Activated CD8-positive, alpha-beta T cell treated with anti-CD3 and anti-CD28 coated beads, Interleukin-2, amount 10 ng/mL, durations not matched to agents 7 days and 5 days (primary cell): ENCODE data around the gene CDKN1A. TPM values are rescaled to one million over a fixed set of nuclear protein-coding genes. Genes with fewer than 3 reads are reported as not detected.
A peak's percentile ranks its signal among the peaks of the same experiment; 100 is the strongest.

ENCODE experiments used
- ATAC-seq: fragments of 150-1000 bp; cut with Tn5 transposase; one replicate; pipeline ENCODE4 v1.10.0; 2021; ENCODE audit warnings: moderate library complexity
- CTCF ChIA-PET: fragments of 350-600 bp; sonication (Branson Sonifier 250); formaldehyde crosslinking; loops from one replicate; lab custom pipeline; 2021; ENCODE audit warnings: antibody characterized with exemption; lab: Charles Lee
- POLR2A ChIA-PET: fragments of 350-600 bp; sonication (Branson Sonifier 250); formaldehyde crosslinking; loops from one replicate; lab custom pipeline; 2021; ENCODE audit warnings: antibody characterized with exemption; lab: Charles Lee
- DNase-seq: peaks from one replicate; pipeline ENCODE4 v3.0.0-alpha.2; 2020
- H3K27ac Mint-ChIP-seq: one replicate; pipeline ENCODE4 v1.8.0; 2021; ENCODE audit warnings: mild to moderate bottlenecking, mixed read lengths
- H3K27me3 Mint-ChIP-seq: one replicate; pipeline ENCODE4 v1.8.0; 2021; ENCODE audit warnings: low read depth, mixed read lengths
- H3K36me3 Mint-ChIP-seq: one replicate; pipeline ENCODE4 v1.8.0; 2021; ENCODE audit warnings: low read depth, mixed read lengths
- H3K4me1 Mint-ChIP-seq: one replicate; pipeline ENCODE4 v1.8.0; 2021; ENCODE audit warnings: low read depth, mixed read lengths
- H3K4me3 Mint-ChIP-seq: one replicate; pipeline ENCODE4 v1.8.0; 2021; ENCODE audit warnings: mild to moderate bottlenecking, mixed read lengths
- H3K9me3 Mint-ChIP-seq: one replicate; pipeline ENCODE4 v1.8.0; 2022; ENCODE audit warnings: mixed read lengths; ENCODE audit not compliant: insufficient read depth
- total RNA-seq, 2 experiments: library from RNA; stranded (reverse); gene quantifications; one replicate each; pipeline ENCODE4 v1.2.3, GENCODE V29; 2021

Gene CDKN1A
- total RNA-seq, 2 experiments from 2014 or later = 43.4 to 44.2 TPM

DNA sequence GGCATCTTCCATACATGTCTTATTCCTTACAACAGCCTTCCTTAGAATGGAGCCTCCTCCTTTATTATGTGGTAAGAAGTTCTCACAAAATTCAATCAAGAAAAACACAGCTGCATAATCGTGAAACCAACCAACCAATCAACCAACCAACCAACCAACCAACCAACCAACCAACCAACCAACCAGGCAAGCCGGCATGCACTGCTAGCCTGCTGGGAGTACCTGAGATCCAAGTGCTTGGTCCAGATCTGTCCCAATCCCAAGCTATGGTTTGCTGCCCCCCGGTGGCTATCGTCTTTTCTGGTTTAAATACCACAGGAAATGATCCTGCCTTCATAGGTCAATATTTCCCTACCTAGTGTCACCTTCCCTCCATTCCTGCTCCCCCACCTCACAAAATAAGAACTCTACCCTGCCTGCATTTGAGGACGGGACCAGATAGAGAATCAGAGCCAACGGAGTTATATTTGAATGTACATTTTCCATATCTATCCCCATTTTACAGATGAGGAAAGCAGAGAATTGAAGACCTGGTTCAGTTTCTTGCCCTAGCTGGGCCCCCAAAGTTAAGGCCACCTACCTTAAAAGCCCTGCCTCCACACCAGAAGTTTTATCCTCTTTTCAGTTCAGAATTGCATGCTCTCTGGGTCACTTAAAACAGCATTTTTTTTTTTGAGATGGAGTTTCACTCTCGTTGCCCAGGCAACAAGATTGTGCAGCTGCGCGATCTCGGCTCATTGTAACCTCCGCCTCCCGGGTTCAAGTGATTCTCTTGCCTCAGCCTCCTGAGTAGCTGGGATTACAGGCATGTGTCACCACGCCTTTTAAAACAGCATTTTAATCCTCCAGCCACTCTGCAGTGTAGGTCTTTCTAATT is 46.2 kb downstream of the CDKN1A start:
- Mint-ChIP-seq H3K4me1 (peaks cover 23% of the 10 kb centered on the region), H3K9me3 (no peaks in the 10 kb centered on the region), H3K4me3 (no peak overlapping the region), H3K27me3 (no peaks in the 10 kb centered on the region), H3K27ac (peak overlapping the region; percentile 48), H3K36me3 (no peaks in the 10 kb centered on the region)
- DNase-seq (peak; percentile 73), ATAC-seq (no peak)
- POLR2A ChIA-PET = no interaction called here
- CTCF ChIA-PET = interaction anchor here (0.7 to 2.4 kb wide), 17 partner anchors 8 to 301 kb away, joined by 3 to 10 read pairs (median 4); no protein-coding TSS in a partner anchor

DNA sequence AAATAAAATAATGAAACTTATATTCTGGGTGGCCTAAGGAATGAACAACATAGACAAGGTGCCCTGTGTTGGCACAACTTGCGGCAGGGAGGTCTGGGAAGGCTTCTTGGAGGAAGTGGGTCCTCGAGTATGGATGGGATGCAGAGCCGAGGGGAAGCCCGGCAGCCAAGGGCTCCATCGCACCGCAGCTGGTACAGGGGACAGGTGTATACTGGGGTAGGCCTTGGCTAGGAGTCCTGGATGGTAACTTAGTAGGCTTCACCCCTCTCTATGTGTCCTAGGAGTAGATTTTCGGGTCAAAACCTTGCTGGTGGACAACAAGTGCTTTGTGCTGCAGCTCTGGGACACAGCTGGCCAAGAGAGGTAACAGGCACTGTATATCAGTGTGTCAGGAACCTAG is 47.1 kb downstream of the CDKN1A start:
- DNase-seq (no peak), ATAC-seq (no peak)
- Mint-ChIP-seq H3K36me3 (no peaks in the 10 kb centered on the region), H3K27me3 (no peaks in the 10 kb centered on the region), H3K27ac (peak overlapping the region; percentile 72), H3K4me1 (peaks cover 23% of the 10 kb centered on the region), H3K4me3 (no peak overlapping the region), H3K9me3 (no peaks in the 10 kb centered on the region)
- POLR2A ChIA-PET = no interaction called here
- CTCF ChIA-PET = interaction anchor here (1.7 to 2.4 kb wide), 4 partner anchors 22 to 110 kb away, joined by 3 to 11 read pairs (median 6); no protein-coding TSS in a partner anchor

DNA sequence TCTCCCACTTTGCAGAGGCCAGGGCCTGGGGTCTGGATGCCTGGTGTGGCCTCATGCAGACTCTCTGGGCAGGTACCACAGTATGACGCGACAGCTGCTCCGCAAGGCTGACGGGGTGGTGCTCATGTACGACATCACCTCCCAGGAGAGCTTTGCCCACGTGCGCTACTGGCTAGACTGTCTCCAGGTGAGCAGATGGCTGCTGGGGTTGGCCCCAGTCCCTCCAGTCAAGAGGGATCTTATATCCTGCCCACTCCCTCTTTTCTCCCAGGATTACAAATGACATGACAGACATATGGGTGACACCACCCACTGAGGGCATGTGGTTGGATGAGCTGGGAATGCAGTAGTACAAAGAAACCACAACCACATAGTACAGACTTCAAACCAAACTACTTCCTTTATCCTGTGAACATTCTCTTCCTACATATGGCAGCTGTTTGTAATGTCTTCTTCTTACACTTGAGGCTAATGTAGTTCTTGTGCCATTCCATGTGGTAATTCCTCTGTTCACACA is 49.0 kb downstream of the CDKN1A start:
- peak; percentile 38 for ATAC-seq
- Mint-ChIP-seq H3K27me3 (peaks cover 3% of the 10 kb centered on the region), H3K36me3 (no peaks in the 10 kb centered on the region), H3K4me3 (no peak overlapping the region), H3K27ac (no peak overlapping the region), H3K9me3 (no peaks in the 10 kb centered on the region), H3K4me1 (peaks cover 23% of the 10 kb centered on the region)
- CTCF ChIA-PET = interaction anchor here (1.7 to 2.3 kb wide), 2 partner anchors 28 to 112 kb away, joined by 3 to 11 read pairs; no protein-coding TSS in a partner anchor
- POLR2A ChIA-PET = no interaction called here
- DNase-seq = peak; percentile 35

DNA sequence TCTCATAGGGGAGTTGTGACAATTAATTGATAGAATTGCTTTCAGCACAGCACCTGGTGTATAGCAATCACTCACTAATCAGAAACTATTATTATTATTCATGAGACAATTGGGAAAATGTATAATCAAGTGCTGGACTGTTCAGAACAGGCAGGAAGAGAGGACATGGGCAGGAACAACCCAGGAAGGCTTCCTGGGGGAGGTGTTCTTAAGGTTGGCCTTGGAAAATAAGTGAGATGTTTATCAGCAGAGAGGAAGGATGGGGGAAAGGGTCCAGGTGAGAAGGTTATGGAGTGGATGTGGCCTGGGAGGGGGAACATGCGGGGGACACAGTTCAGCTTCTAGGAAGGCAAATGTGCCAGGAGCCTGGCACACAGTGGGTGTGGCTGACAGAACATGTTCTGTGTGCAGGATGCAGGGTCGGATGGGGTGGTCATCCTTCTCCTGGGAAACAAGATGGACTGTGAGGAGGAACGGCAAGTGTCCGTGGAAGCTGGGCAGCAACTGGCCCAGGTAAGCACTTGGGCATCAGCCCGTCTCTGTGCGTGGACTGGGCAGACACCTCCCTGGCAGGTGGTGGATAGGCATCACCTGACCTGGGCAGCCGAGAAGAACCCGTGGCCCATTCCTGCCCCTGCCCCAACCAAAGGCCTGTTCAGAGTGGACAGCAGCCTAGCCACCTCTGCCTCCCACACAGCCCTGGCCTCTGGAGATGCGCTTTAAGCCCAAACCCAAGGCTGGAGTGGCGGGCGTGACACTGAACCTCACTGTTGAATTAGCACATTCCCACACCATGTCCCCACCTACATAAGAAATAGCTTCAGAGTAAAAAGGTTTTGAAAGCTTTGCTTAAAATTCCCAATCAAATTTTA is 50.0 kb downstream of the CDKN1A start:
- H3K4me3 Mint-ChIP-seq = no peak overlapping the region
- CTCF ChIA-PET = interaction anchor here (1.4 to 1.7 kb wide), 2 partner anchors 29 to 113 kb away, joined by 3 to 4 read pairs; no protein-coding TSS in a partner anchor
- H3K27me3 Mint-ChIP-seq = peaks cover 3% of the 10 kb centered on the region
- no peaks in the 10 kb centered on the region for H3K36me3 Mint-ChIP-seq
- ATAC-seq (no peak), DNase-seq (no peak)
- POLR2A ChIA-PET = no interaction called here
- H3K27ac Mint-ChIP-seq = no peak overlapping the region
- H3K9me3 Mint-ChIP-seq = no peaks in the 10 kb centered on the region
- peaks cover 23% of the 10 kb centered on the region for H3K4me1 Mint-ChIP-seq

DNA sequence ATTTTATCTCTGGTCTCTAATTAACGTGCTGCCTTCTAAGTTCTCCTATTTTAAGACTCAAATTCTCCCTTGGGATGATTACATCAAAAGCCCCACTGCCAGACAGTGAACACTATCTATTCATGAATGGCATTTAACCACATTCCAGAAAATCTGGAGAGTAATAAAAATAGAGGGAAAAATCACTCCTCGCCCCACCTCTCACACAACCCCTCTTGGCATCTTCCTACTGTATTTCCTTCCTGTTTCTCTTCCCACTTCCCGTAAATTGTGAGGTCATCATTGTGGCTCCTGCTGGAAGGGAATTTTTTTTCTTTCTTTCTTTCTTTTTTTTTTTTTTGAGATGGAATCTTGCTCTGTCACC is 50.6 kb downstream of the CDKN1A start:
- CTCF ChIA-PET = interaction anchor here (1.4 to 1.7 kb wide), 2 partner anchors 29 to 114 kb away, joined by 3 to 4 read pairs; no protein-coding TSS in a partner anchor
- peaks cover 3% of the 10 kb centered on the region for H3K27me3 Mint-ChIP-seq

DNA sequence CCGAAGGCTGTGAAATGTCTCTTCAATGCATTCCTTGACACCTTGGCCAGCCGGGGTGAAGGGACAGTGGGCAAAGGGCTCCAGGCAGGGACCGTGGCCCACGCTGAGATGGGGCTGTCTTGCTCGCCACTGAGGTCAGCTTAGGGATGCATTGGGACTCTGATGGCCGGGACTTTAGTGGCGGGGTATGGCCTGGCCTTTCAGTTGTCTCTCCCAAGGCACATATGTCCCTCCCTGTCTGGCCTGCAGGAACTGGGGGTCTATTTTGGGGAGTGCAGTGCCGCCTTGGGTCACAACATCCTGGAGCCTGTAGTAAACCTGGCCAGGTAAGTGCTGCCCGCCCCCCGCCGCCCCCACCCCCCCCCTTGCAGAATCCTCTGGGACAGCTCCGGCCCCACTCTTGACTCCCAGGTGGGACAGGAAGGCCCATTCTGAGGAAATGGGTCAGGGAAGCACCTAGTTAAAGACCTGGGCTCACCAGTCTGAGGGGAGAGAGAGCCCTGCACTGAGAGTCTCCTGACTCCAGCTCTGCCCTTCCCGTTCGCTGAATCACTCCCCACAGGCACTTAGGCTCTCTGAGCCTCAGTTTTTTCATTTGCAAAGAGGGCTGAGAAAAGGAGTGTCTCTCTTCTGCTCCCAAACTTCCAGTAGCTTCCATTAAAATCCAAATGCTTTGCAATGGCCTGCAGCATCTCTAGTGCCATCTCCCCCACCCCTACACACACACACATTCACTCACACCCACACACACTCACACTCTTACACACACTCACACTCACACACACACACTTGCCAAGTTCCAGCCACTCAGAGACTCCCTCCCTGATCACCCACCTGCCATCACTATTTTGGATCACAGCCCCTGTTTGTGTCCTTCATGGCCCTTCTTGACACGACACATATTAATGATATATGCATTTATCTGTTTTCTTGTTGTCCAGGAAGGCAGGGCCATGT is 52.2 kb downstream of the CDKN1A start:
- Mint-ChIP-seq H3K36me3 (no peaks in the 10 kb centered on the region), H3K27ac (peak overlapping the region; percentile 31), H3K4me3 (no peak overlapping the region), H3K27me3 (peaks cover 3% of the 10 kb centered on the region), H3K9me3 (no peaks in the 10 kb centered on the region), H3K4me1 (peaks cover 32% of the 10 kb centered on the region)
- ChIA-PET POLR2A (no interaction called here), CTCF (interaction anchor here (1.1 kb wide), 1 partner anchor 28 kb away, joined by 4 read pairs; no protein-coding TSS in a partner anchor)
- ATAC-seq (no peak), DNase-seq (no peak)

More for the DNA sequence above, 50.6 kb downstream of the CDKN1A start:
- POLR2A ChIA-PET = no interaction called here
- no peaks in the 10 kb centered on the region for H3K36me3 Mint-ChIP-seq
- ATAC-seq (no peak), DNase-seq (no peak)
- H3K9me3 Mint-ChIP-seq = no peaks in the 10 kb centered on the region
- peaks cover 23% of the 10 kb centered on the region for H3K4me1 Mint-ChIP-seq
- H3K27ac Mint-ChIP-seq = no peak overlapping the region
- no peak overlapping the region for H3K4me3 Mint-ChIP-seq

DNA sequence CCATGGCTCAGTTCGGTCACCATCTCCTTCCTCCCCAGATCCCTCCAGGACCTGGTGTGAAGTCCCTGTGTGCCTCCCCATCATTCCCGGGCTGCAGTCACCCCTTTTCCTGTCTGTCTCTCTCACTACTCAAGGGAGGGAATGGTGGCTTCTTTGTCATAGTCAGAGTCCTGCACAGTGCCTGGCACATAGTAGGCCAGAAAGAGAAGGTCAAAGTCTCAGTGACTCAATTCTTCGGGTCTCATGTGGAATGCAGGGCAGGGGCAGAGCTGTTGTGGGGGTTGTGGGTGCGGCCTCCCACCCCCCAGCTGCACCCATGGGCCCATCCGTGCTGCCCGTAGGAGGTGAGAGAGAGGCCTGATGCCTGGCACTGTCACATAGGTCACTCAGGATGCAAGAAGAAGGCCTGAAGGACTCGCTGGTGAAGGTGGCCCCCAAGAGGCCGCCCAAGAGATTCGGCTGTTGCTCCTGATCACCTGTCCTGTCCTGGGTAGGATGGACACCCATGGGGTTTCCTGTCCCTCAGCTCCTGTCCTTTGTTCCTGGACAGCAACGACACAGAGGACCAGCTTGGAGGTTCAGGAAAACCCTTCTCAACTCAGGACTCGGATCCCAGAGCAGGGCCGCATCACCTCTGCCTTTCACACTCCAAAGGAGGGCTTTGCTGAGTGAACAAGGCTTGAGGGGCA is 53.3 kb downstream of the CDKN1A start:
- ChIA-PET CTCF (interaction anchor here (0.7 to 1.1 kb wide), 3 partner anchors 26 to 117 kb away, joined by 3 to 4 read pairs (median 4); no protein-coding TSS in a partner anchor), POLR2A (no interaction called here)
- no peaks in the 10 kb centered on the region for H3K36me3 Mint-ChIP-seq
- peaks cover 3% of the 10 kb centered on the region for H3K27me3 Mint-ChIP-seq
- no peak overlapping the region for H3K27ac Mint-ChIP-seq
- H3K4me3 Mint-ChIP-seq = no peak overlapping the region
- H3K9me3 Mint-ChIP-seq = no peaks in the 10 kb centered on the region
- ATAC-seq = no peak
- DNase-seq = no peak
- peaks cover 29% of the 10 kb centered on the region for H3K4me1 Mint-ChIP-seq

DNA sequence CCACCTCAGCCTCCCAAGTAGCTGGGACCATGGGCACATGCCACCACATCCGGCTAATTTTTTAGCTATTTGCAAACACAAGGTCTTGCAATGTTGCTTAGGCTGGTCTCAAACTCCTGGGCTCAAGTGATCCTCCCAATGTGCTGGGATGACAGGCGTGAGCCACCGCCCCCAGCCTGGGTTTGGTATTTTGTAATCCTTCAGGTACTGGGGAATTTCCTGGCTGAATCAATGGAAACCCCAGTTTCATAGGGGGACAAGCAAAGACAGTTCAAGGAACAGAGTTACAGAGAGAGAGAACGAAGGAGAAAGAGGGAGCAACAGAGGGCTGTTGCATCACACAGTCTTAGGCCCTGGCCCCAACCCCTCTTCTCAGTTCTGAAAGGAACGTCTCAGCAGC is 54.8 kb downstream of the CDKN1A start:
- Mint-ChIP-seq H3K36me3 (no peaks in the 10 kb centered on the region), H3K27ac (no peak overlapping the region), H3K9me3 (no peaks in the 10 kb centered on the region), H3K4me3 (no peak overlapping the region), H3K27me3 (peaks cover 3% of the 10 kb centered on the region), H3K4me1 (peaks cover 14% of the 10 kb centered on the region)
- CTCF ChIA-PET = interaction anchor here (0.6 to 1.2 kb wide), 4 partner anchors 9 to 54 kb away, joined by 3 to 5 read pairs (median 3); no protein-coding TSS in a partner anchor
- POLR2A ChIA-PET = interaction anchor here (0.7 to 0.9 kb wide), 2 partner anchors 36 to 122 kb away, joined by 3 read pairs; no protein-coding TSS in a partner anchor
- ATAC-seq (no peak), DNase-seq (no peak)

DNA sequence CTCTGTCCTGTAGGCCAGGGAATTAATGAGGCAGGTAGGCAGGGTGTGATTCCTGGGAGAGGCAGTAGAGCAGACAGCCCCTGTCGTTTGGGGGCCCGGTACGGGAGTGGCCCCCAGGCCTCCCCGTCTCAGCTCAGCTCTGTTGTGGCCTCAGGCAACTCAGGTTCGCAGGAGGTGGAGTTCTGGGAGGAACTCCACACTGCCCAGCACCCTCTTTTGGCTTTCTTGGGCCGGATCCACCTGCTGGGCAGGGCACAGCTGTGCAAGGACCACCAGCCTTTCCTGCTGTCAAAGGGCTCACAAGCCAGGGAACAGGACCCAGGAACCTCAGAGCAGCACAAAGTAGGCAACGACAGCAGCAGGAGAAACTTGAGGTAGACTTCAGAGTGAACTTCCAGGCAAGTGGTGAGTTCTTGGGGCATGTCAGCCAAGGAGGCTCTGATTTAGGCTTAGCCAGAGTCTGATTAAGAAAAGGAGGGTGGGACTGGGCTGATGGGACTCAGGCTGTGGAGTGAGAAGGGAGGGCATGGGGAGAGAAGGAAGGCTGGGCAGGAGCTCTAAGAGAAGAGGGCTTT is 56.1 kb downstream of the CDKN1A start:
- Mint-ChIP-seq H3K27ac (peak overlapping the region; percentile 55), H3K9me3 (no peaks in the 10 kb centered on the region)
- POLR2A ChIA-PET = interaction anchor here (1.0 kb wide), 1 partner anchor 21 kb away, joined by 3 read pairs; no protein-coding TSS in a partner anchor

More for the DNA sequence above, 56.1 kb downstream of the CDKN1A start:
- H3K4me3 Mint-ChIP-seq = no peak overlapping the region
- H3K27me3 Mint-ChIP-seq = peaks cover 3% of the 10 kb centered on the region
- CTCF ChIA-PET = interaction anchor here (1.0 to 1.9 kb wide), 4 partner anchors 10 to 110 kb away, joined by 3 to 7 read pairs (median 4); no protein-coding TSS in a partner anchor
- DNase-seq = no peak
- no peaks in the 10 kb centered on the region for H3K36me3 Mint-ChIP-seq
- no peak for ATAC-seq
- peaks cover 11% of the 10 kb centered on the region for H3K4me1 Mint-ChIP-seq
